HepG2 (cell line): ENCODE measurements around the gene PCDHB3.
"Not testable (repeated sequence)": the region's sequence is repeated elsewhere in the genome, so short reads cannot be mapped to it uniquely, and the experiment has no call there.

Experiments used
- AHR ChIP-seq: IDR thresholded peaks from 2 replicates; pipeline ENCODE4 v1.6.1; 2018; ENCODE audit warnings: missing genetic modification reagents, missing compliant biosample characterization
- BCL6 ChIP-seq: IDR thresholded peaks from 2 replicates; pipeline ENCODE4 v1.6.1; 2016; ENCODE audit warnings: missing genetic modification reagents, missing compliant biosample characterization
- IKZF1 ChIP-seq: fragments of 450-650 bp; IDR thresholded peaks from 2 replicates; pipeline ENCODE4 v1.7.1; 2016
- KLF16 ChIP-seq, 2 experiments: sonication (generic) in 1 of 2; formaldehyde crosslinking in 1 of 2; IDR thresholded peaks; 2 replicates each; pipeline versions ENCODE4 v1.6.1 to v1.8.0; 2016 to 2023; ENCODE audit warnings: missing genetic modification reagents in 2 of 2, missing compliant biosample characterization in 1 of 2
- RAD21 ChIP-seq: fragments of 450-650 bp; formaldehyde crosslinking; IDR thresholded peaks from 2 replicates; pipeline ENCODE4 v1.5.0; 2020; ENCODE audit warnings: mild to moderate bottlenecking
- TSC22D2 ChIP-seq: sonication (generic); formaldehyde crosslinking; IDR thresholded peaks from 2 replicates; pipeline ENCODE4 v1.5.1; 2020; ENCODE audit warnings: missing genetic modification reagents, mild to moderate bottlenecking, borderline replicate concordance
- ZBTB7A ChIP-seq: sonication (generic); formaldehyde crosslinking; IDR thresholded peaks from 2 replicates; pipeline ENCODE4 v1.8.0; 2022; ENCODE audit warnings: mild to moderate bottlenecking, missing genetic modification reagents
- ZMAT3 ChIP-seq: sonication (generic); formaldehyde crosslinking; conservative IDR thresholded peaks from 2 replicates; pipeline ENCODE4 v1.7.0; 2021; ENCODE audit warnings: missing genetic modification reagents
- ZNF207 ChIP-seq: fragments of 450-650 bp; IDR thresholded peaks from 2 replicates; pipeline ENCODE4 v1.6.1; 2016; ENCODE audit warnings: antibody characterized with exemption, borderline replicate concordance
- TF ChIP-seq, protein P1 (sequence below): sonication (generic); formaldehyde crosslinking; IDR thresholded peaks from 2 replicates; pipeline ENCODE4 v1.4.0; 2020; ENCODE audit warnings: missing genetic modification reagents

DNA sequence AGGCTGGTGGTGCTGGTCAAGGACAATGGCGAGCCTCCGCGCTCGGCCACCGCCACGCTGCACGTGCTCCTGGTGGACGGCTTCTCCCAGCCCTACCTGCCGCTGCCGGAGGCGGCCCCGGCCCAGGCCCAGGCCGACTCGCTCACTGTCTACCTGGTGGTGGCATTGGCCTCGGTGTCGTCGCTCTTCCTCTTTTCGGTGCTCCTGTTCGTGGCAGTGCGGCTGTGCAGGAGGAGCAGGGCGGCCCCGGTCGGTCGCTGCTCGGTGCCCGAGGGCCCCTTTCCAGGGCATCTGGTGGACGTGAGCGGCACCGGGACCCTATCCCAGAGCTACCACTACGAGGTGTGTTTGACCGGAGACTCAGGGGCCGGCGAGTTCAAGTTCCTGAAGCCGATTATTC, 37.1 kb downstream of the PCDHB3 start:
- not testable (repeated sequence) for TF ChIP-seq IKZF1; RAD21 (CRISPR knock-in tag); ZMAT3; BCL6 (CRISPR knock-in tag); AHR (CRISPR knock-in tag); KLF16 (CRISPR knock-in tag; IDR thresholded peaks at IDR 0.05); TSC22D2 (CRISPR knock-in tag); ZNF207; ZBTB7A
- TF ChIP-seq, protein P1, sequence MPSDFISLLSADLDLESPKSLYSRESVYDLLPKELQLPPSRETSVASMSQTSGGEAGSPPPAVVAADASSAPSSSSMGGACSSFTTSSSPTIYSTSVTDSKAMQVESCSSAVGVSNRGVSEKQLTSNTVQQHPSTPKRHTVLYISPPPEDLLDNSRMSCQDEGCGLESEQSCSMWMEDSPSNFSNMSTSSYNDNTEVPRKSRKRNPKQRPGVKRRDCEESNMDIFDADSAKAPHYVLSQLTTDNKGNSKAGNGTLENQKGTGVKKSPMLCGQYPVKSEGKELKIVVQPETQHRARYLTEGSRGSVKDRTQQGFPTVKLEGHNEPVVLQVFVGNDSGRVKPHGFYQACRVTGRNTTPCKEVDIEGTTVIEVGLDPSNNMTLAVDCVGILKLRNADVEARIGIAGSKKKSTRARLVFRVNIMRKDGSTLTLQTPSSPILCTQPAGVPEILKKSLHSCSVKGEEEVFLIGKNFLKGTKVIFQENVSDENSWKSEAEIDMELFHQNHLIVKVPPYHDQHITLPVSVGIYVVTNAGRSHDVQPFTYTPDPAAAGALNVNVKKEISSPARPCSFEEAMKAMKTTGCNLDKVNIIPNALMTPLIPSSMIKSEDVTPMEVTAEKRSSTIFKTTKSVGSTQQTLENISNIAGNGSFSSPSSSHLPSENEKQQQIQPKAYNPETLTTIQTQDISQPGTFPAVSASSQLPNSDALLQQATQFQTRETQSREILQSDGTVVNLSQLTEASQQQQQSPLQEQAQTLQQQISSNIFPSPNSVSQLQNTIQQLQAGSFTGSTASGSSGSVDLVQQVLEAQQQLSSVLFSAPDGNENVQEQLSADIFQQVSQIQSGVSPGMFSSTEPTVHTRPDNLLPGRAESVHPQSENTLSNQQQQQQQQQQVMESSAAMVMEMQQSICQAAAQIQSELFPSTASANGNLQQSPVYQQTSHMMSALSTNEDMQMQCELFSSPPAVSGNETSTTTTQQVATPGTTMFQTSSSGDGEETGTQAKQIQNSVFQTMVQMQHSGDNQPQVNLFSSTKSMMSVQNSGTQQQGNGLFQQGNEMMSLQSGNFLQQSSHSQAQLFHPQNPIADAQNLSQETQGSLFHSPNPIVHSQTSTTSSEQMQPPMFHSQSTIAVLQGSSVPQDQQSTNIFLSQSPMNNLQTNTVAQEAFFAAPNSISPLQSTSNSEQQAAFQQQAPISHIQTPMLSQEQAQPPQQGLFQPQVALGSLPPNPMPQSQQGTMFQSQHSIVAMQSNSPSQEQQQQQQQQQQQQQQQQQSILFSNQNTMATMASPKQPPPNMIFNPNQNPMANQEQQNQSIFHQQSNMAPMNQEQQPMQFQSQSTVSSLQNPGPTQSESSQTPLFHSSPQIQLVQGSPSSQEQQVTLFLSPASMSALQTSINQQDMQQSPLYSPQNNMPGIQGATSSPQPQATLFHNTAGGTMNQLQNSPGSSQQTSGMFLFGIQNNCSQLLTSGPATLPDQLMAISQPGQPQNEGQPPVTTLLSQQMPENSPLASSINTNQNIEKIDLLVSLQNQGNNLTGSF (CRISPR knock-in tag), result not testable (repeated sequence)
